Esophagus muscularis mucosa (tissue), 4 donors: ENCODE results near the gene TFAP2E.

ENCODE experiments used
- EP300 ChIP-seq: sonication (generic); formaldehyde crosslinking; IDR thresholded peaks from one replicate; pipeline ENCODE4 v1.6.1; 2017; ENCODE audit warnings: antibody characterized with exemption
- POLR2A ChIP-seq: fragments of 450-650 bp; IDR thresholded peaks from one replicate; pipeline ENCODE4 v1.6.1; 2017; ENCODE audit warnings: antibody characterized with exemption, moderate library complexity, mild to moderate bottlenecking, low read depth
- POLR2AphosphoS5 ChIP-seq, 2 donors: sonication (generic); formaldehyde crosslinking; IDR thresholded peaks; one replicate each; pipeline ENCODE4 v1.6.1; 2017; ENCODE audit warnings: antibody characterized with exemption in 2 of 2
- TF ChIP-seq, protein P1 (sequence below), 3 experiments: fragments of 200-600 bp in 2 of 3; fragments of 450-650 bp in 1 of 3; sonication (generic) in 2 of 3; IDR thresholded peaks; one replicate each; pipeline ENCODE4 v1.5.1; 2017 to 2019; ENCODE audit warnings: antibody characterized with exemption in 3 of 3, mild to moderate bottlenecking in 2 of 3, moderate library complexity in 1 of 3

- TF ChIP-seq, protein P1, sequence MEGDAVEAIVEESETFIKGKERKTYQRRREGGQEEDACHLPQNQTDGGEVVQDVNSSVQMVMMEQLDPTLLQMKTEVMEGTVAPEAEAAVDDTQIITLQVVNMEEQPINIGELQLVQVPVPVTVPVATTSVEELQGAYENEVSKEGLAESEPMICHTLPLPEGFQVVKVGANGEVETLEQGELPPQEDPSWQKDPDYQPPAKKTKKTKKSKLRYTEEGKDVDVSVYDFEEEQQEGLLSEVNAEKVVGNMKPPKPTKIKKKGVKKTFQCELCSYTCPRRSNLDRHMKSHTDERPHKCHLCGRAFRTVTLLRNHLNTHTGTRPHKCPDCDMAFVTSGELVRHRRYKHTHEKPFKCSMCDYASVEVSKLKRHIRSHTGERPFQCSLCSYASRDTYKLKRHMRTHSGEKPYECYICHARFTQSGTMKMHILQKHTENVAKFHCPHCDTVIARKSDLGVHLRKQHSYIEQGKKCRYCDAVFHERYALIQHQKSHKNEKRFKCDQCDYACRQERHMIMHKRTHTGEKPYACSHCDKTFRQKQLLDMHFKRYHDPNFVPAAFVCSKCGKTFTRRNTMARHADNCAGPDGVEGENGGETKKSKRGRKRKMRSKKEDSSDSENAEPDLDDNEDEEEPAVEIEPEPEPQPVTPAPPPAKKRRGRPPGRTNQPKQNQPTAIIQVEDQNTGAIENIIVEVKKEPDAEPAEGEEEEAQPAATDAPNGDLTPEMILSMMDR (IDR thresholded peaks at IDR 0.05): no peak
- no peak for TF ChIP-seq POLR2A
- TF ChIP-seq POLR2AphosphoS5 (IDR thresholded peaks at IDR 0.05): no peak
- no peak for TF ChIP-seq EP300
Observed at GRCh38 chr1:35577071-35577998, 4.2 kb downstream of the TFAP2E start.
